Glomerular visceral epithelial cell (primary cell): ENCODE data around the gene STAMBPL1.

Source experiments
- DNase-seq: peaks from one replicate; pipeline ENCODE4 v3.0.0-alpha.2; 2016; ENCODE audit errors: extremely low spot score

STAMBPL1 gene

DNA sequence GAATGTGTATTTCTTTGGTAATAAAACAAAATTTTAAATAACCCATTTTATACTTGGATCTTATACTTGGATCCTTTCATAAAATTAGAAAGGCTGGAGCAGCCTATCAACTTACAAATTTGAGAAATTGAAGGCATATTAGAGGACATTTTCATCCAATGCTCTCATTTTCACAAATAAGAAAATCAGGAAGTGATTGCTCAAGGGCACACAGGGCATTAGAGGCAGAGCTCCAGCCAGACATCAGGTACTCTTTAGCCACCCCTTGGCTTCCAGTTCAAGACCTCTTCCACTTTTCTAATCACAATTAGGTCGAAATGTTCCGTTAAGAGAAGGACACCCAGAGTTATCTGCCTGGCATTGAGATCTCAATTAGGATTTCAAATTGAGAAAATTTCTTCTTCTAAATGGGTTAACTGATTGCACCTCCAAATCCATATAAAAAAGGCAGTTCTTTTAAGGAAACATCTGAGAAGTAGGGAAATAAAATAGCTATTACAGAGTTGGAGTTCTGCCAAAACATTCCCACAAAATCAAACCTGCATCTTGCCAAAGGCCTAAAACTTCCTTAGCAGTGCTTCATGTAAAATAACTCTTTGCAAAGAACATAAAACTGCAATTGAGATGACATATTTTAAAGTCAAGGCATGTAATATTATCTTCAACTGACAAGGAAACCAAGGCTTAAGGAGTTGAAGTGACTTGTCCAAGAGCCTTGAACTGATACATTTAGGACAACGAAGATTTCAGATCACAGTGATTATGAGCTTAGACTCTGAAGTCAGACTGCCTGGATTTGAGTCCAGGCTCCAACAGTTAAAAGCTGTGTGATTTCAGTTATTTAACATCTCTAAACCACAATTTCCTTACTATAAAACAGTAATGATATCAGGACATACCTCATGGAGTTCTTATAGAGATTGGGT lies 70.1 kb downstream of the STAMBPL1 start:
- DNase-seq: no peak

DNA sequence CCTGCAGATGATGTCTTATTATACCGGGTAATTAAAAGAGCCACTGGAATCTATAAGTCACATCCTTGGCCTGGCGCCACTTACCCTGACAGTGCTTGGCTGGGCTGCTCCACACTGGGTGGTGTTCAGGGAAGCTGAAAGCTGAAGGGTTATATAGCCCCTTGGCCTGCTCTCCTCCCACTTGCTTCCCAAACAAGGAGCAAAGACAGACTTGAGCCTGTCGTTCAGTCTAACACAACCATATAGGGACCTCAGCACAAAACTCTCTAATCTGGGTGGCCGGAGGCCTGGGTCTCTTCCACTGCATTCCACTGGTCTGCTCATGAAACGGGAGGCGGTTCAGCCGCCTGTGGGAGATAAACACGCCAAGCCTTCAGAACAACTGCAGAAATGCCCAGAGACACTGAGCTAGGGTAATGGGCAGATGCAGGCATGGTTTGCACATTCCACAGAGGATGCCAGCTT lies 72.6 kb downstream of the STAMBPL1 start, which contains the start of gene ACTA2:
ACTA2 (minus strand) TSS at position 127 of the 465 bp plus-strand sequence. CDS start 3,843 bp downstream, outside the sequence.
- DNase-seq: peak; percentile 9

GRCh38 chr10:88953662-88954061 lies 73.6 kb downstream of the STAMBPL1 start:
- DNase-seq: no peak

- DNase-seq: no peak
Observed at GRCh38 chr10:88954458-88955083, 74.5 kb downstream of the STAMBPL1 start.

GRCh38 chr10:88957381-88957780 lies 77.3 kb downstream of the STAMBPL1 start:
- no peak for DNase-seq

DNA sequence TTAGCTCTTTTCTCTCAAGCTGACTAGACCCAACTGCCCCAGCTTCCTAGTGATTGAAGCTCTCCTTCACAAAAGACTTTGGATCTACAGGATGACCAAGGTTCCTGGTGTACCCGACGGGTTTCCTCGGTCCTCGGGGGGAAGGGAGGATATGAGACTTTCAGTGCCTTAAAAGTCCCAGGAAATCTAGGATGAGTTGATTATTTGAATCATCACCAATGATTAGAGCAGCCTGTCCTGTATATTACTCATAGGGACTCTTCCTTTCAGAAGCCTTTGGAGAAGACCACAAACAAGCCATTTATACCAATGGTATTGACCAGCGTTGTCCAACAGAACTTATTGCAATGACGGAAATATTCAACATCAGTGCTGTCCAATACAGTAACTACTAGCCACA lies 78.7 kb downstream of the STAMBPL1 start:
- DNase-seq: no peak

- DNase-seq: no peak
Observed at GRCh38 chr10:88960802-88961201, 80.8 kb downstream of the STAMBPL1 start.

- no peak for DNase-seq
Observed at GRCh38 chr10:88961266-88961665, 81.2 kb downstream of the STAMBPL1 start.

DNA sequence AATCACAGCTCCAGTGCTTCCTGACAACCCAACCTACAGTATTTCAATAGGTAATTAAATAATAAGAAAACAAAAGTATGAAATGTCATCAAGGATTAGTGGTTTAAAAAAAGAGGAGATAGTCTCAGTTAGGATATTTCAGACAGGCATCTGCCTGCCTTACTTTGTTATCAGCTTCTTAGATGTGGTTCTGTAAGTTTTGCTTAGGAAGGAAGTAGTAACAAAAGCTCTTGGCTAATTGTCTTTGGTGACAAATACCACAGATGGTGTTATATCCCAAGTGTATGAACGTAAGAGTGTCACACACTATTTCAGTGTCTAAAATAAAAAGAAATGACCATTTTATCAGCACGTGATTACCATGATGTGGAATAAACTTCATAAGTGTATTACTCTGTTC lies 82.3 kb downstream of the STAMBPL1 start:
- no peak for DNase-seq

GRCh38 chr10:88963318-88963717 lies 83.3 kb downstream of the STAMBPL1 start:
- no peak for DNase-seq

DNA sequence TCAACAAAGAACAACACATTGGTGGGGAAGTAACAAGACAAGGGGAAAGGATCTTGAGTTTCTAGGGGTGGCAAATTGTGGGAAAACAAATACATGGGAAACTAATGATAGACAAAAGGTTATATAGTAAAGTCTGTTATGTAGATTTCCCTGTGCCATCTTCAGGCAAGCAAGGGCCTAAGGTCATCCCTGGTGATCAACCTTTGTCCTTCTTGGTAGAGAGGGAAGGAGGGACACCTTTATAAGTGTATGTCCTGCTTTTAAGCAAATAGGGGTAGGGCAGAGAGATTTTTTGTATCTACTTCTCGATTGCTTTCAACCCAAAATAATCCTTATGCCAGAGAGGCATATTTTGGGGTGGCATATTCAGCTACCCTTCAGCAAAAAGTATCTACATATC lies 84.3 kb downstream of the STAMBPL1 start:
- no peak for DNase-seq

GRCh38 chr10:88964869-88965415 lies 84.9 kb downstream of the STAMBPL1 start:
- DNase-seq: no peak

GRCh38 chr10:88966797-88967196 lies 86.8 kb downstream of the STAMBPL1 start:
- DNase-seq: no peak

GRCh38 chr10:88968391-88968790 lies 88.3 kb downstream of the STAMBPL1 start:
- DNase-seq: no peak

- DNase-seq: no peak
Observed at GRCh38 chr10:88971221-88972061, 91.4 kb downstream of the STAMBPL1 start.
